Posterior cingulate gyrus (tissue), 11 donors: Measurements from ENCODE around the gene GOLPH3.

Experiments used
- DNase-seq, 10 donors: peaks; one replicate each; pipeline versions ENCODE4 v3.0.0 to v3.0.0-alpha.2; 2020 to 2021; ENCODE audit warnings: mixed read lengths in 3 of 10
- intact Hi-C: fragments of 100-400 bp; cut with DNase I; formaldehyde crosslinking; loops from one replicate; pipeline ENCODE4 v1.15.1; 2023

GOLPH3 gene

DNA sequence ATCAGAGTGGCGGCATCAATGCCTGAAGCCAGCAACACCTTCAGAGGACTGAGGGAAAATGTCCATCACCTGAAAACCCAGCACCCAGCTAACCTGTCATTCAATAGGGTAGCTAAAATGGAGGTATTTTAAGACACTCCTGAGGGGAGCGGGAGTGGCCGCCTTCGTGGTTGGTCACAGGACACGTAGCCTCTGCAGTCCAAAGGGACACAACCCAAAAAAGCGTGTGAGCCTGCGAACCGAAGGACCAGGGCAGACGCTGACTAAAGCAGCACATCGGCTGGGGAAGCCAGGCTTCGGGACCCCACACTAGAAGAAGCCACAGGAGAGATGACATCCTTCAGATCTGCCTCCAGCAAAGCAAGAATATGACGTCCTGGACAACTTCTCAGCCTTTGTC is 70.6 kb downstream of the GOLPH3 start:
- intact Hi-C loops = no loop called here
- DNase-seq = no peak

GRCh38 chr5:32102254-32102986 is 71.7 kb downstream of the GOLPH3 start:
- intact Hi-C loops = no loop called here
- no peak for DNase-seq

DNA sequence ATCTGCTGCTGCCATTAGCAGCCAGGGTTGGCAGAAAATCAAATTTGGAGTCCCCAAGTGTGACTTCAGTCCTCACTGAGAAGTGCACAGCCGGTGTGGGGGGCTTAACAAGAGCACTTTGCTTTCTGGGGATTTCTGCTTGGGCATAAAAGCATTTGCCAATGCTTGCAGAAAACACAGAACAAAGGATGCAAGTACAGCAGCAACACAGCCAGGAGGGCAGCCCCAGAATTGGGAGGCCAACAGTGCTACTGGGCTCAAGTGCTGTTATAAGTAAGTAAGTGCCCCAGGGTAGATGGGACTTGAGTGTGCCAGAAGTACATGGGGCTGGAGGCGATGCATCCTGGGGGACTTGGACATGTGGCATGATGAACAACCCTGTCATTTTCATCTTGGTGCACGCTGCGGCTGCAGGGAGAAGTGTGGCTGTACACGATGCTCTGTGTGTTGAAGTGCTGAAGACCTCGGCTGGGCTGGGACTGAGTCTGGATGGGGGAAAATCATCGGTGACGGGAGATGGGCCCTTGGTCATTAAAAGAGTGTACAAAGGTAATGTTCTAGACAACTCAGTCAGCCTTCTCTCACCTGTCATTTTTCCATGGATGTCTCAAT is 73.3 kb downstream of the GOLPH3 start:
- intact Hi-C loops = no loop called here
- no peak for DNase-seq

DNA sequence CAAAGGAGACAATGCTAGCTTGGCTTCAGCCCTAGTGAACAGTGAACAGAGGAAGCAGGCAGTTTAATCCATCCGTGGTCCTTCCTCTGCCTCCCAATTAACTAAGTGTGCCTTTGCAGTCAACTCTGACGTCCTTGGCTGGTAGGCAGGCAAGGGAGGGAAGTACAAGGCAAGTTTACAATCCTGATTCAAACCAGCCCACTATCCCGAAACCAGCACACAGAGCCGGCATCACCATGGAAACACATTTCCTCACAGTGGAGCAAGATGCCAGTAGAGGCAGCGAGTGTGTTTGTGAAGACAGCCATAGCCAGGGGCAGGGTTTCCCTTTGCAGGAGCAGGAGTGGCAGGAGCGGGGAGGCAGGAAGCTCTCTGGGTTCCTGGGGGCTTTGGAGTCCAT is 73.9 kb downstream of the GOLPH3 start:
- peak; percentile 37 to 94 (median 64) for DNase-seq
- intact Hi-C loops = no loop called here

- intact Hi-C loops = no loop called here
- DNase-seq = no peak
These were observed 74.6 kb downstream of the GOLPH3 start for GRCh38 chr5:32099486-32100035.

- intact Hi-C loops = no loop called here
- DNase-seq = no peak
These were observed 75.2 kb downstream of the GOLPH3 start for GRCh38 chr5:32098890-32099310.

- intact Hi-C loops = no loop called here
- DNase-seq = no peak
These were observed 75.8 kb downstream of the GOLPH3 start for GRCh38 chr5:32098291-32098690.

DNA sequence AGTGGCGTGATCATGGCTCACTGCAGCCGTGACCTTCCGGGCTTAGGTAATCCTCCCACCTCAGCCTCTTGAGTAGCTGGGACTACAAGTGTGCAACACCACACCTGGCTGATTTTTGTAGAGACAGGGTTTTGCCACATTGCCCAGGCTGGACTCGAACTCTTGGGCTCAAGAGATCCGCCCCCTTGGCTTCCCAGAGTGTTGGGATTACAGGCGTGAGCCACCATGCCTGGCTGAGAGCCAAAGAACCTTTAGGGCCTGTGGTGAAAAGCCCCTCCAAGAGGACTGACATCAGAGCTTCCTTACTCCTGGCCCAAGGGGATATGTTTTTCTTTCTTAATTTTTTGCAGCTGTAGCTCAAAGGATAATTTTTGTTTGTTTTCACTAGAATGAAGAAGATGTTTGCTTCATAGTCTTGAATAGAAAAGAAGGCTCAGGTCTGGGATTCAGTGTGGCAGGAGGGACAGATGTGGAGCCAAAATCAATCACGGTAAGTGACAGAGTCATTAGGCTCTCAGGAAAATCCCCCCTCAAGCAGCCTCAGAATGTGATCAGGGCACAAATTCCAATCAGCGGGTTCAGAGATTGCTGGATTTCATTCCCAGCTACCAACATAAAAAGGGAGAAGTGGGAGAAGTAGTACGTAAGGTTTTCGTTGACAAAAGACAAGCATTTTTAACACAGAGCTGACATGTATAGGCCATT is 77.1 kb downstream of the GOLPH3 start:
- intact Hi-C loops = no loop called here
- no peak for DNase-seq

DNA sequence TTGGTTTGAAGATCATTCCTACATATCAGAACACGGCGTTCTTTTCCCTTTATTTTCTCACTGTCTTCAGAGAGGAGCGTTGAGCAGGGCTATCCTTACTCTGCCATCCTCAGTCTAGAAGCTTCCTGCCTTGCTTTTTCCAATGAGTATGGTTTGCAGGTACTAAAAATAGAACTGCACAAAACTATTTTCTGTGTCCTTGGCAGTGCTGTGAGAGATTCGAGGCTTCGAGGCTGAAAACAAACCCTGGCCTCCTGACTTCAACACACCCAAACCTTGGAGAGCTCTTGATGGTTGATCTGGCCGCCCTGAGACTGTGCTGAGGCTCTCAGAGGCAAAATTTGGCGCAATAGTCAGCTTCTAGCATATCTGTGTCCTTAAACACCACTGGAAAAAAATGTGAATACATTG is 78.9 kb downstream of the GOLPH3 start:
- DNase-seq = no peak

GRCh38 chr5:32094691-32095090 is 79.4 kb downstream of the GOLPH3 start:
- no peak for DNase-seq
- intact Hi-C loops = loop anchor here (5.0 kb wide), 1 partner anchor 512 kb away; no protein-coding TSS in a partner anchor

More for the DNA sequence above, 78.9 kb downstream of the GOLPH3 start:
- intact Hi-C loops = no loop called here

GRCh38 chr5:32092938-32093812 is 80.9 kb downstream of the GOLPH3 start:
- intact Hi-C loops = loop anchor here (1.0 to 5.0 kb wide), 2 partner anchors 268 to 511 kb away; no protein-coding TSS in a partner anchor
- peak in 5 of 10 donors; percentile 46 to 74 (median 61) for DNase-seq

- intact Hi-C loops = loop anchor here (5.0 kb wide), 1 partner anchor 508 kb away; no protein-coding TSS in a partner anchor
- no peak for DNase-seq
These were observed 83.4 kb downstream of the GOLPH3 start for GRCh38 chr5:32090755-32091128.

GRCh38 chr5:32090026-32090754 is 83.9 kb downstream of the GOLPH3 start:
- intact Hi-C loops = loop anchor here (5.0 kb wide), 1 partner anchor 508 kb away; no protein-coding TSS in a partner anchor
- no peak for DNase-seq

DNA sequence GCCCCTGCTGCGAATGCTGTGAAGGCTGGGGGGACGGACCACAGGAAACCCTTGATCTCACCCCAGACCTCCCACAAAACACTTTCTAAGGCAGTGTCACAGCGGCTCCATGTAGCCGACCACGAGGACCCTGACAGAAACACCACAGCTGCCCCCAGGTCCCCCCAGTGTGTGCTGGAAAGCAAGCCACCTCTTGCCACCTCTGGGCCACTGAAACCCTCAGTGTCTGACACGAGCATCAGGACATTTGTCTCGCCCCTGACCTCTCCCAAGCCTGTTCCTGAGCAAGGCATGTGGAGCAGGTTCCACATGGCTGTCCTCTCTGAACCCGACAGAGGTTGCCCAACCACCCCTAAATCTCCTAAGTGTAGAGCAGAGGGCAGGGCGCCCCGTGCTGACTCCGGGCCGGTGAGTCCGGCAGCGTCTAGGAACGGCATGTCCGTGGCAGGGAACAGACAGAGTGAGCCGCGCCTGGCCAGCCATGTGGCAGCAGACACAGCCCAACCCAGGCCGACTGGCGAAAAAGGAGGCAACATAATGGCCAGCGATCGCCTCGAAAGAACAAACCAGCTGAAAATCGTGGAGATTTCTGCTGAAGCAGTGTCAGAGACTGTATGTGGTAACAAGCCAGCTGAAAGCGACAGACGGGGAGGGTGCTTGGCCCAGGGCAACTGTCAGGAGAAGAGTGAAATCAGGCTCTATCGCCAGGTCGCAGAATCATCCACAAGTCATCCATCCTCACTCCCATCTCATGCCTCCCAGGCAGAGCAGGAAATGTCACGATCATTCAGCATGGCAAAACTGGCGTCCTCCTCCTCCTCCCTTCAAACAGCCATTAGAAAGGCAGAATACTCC is 84.7 kb downstream of the GOLPH3 start:
- no peak for DNase-seq
- intact Hi-C loops = no loop called here

DNA sequence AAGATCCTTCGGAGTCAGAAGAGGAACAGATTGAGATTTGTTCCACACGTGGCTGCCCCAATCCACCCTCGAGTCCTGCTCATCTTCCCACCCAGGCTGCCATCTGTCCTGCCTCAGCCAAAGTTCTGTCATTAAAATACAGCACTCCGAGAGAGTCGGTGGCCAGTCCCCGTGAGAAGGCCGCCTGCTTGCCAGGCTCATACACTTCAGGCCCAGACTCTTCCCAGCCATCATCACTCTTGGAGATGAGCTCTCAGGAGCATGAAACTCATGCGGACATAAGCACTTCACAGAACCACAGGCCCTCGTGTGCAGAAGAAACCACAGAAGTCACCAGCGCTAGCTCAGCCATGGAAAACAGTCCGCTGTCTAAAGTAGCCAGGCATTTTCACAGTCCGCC is 85.9 kb downstream of the GOLPH3 start:
- no peak for DNase-seq
- intact Hi-C loops = no loop called here

DNA sequence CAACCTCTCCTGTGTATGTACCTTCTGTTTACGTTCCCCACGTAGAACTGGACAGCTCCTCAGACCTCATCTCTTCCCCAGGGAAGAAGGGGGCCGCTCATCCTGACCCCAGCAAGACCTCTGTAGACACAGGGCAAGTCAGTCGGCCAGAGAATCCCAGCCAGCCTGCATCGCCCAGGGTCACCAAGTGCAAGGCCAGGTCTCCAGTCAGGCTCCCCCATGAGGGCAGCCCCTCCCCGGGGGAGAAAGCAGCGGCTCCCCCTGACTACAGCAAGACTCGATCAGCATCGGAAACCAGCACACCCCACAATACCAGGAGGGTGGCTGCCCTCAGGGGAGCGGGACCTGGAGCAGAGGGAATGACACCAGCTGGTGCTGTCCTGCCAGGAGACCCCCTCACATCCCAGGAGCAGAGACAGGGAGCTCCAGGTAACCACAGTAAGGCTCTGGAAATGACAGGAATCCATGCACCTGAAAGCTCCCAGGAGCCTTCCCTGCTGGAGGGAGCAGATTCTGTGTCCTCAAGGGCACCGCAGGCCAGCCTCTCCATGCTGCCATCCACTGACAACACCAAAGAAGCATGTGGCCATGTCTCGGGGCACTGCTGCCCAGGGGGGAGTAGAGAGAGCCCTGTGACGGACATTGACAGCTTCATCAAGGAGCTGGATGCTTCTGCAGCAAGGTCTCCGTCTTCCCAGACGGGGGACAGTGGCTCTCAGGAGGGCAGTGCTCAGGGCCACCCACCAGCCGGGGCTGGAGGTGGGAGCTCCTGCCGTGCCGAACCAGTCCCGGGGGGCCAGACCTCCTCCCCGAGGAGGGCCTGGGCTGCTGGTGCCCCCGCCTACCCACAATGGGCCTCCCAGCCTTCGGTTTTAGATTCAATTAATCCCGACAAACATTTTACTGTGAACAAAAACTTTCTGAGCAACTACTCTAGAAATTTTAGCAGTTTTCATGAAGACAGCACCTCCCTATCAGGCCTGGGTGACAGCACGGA is 86.7 kb downstream of the GOLPH3 start:
- intact Hi-C loops = no loop called here
- peak in 1 of 10 donors; percentile 77 for DNase-seq

GRCh38 chr5:32083981-32084430 is 90.1 kb downstream of the GOLPH3 start:
- intact Hi-C loops = no loop called here
- DNase-seq = peak in 4 of 10 donors; percentile 22 to 74 (median 35)
